Measurements from ENCODE around the gene SERINC5.

DNA sequence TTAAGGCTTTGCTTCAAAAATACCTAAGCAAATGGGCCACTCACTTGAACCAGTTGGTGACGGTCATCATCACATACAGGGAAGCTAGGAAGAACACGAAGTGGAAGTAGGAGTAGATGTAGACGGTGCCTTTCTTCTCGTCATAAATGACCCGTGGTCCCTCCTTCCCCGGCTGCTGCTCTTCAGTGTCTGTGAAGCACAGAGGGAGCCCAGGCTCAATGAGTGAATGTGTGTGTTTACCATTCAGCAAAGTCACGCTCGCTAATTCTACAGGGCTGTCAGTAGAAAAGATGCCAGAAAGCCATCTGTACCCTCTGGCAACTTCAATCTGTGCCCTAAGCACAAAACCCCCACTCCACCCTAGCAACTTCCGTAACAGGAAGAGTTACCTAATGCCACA is 109.8 kb downstream of the SERINC5 start:
- TF ChIP-seq POLR2A (IDR thresholded peaks at IDR 0.05; ENCODE audit: low read depth, low read length), result no peak
- TF ChIP-seq POLR2AphosphoS5 (IDR thresholded peaks at IDR 0.05; ENCODE audit: insufficient read depth, low read depth, low read length), result no peak
- TF ChIP-seq, protein P1, sequence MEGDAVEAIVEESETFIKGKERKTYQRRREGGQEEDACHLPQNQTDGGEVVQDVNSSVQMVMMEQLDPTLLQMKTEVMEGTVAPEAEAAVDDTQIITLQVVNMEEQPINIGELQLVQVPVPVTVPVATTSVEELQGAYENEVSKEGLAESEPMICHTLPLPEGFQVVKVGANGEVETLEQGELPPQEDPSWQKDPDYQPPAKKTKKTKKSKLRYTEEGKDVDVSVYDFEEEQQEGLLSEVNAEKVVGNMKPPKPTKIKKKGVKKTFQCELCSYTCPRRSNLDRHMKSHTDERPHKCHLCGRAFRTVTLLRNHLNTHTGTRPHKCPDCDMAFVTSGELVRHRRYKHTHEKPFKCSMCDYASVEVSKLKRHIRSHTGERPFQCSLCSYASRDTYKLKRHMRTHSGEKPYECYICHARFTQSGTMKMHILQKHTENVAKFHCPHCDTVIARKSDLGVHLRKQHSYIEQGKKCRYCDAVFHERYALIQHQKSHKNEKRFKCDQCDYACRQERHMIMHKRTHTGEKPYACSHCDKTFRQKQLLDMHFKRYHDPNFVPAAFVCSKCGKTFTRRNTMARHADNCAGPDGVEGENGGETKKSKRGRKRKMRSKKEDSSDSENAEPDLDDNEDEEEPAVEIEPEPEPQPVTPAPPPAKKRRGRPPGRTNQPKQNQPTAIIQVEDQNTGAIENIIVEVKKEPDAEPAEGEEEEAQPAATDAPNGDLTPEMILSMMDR (IDR thresholded peaks at IDR 0.05; ENCODE audit: extremely low read depth in 1 of 2, insufficient read depth in 1 of 2, low read depth in 1 of 2, low read length in 2 of 2), result no peak
- no peak for TF ChIP-seq EZH2 (IDR thresholded peaks at IDR 0.05; ENCODE audit: borderline replicate concordance, low read depth, low read length, severe bottlenecking)
- no peak for TF ChIP-seq GATA2 (IDR thresholded peaks at IDR 0.05; ENCODE audit: insufficient read depth, insufficient read length, low read depth, low read length)
- TF ChIP-seq, protein P2, sequence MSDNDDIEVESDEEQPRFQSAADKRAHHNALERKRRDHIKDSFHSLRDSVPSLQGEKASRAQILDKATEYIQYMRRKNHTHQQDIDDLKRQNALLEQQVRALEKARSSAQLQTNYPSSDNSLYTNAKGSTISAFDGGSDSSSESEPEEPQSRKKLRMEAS (IDR thresholded peaks at IDR 0.05; ENCODE audit: insufficient read depth, insufficient read length), result no peak

Data from endothelial cell of umbilical vein (primary cell).